HG03060 (cell line): Measurements from ENCODE around the gene SLMAP.

Source experiments
- ATAC-seq: cut with Tn5 transposase; IDR thresholded peaks from one replicate; pipeline ENCODE4 v1.9.1; 2021; ENCODE audit warnings: low read depth, moderate number of reproducible peaks; ENCODE audit not compliant: unreplicated experiment

Gene SLMAP

DNA sequence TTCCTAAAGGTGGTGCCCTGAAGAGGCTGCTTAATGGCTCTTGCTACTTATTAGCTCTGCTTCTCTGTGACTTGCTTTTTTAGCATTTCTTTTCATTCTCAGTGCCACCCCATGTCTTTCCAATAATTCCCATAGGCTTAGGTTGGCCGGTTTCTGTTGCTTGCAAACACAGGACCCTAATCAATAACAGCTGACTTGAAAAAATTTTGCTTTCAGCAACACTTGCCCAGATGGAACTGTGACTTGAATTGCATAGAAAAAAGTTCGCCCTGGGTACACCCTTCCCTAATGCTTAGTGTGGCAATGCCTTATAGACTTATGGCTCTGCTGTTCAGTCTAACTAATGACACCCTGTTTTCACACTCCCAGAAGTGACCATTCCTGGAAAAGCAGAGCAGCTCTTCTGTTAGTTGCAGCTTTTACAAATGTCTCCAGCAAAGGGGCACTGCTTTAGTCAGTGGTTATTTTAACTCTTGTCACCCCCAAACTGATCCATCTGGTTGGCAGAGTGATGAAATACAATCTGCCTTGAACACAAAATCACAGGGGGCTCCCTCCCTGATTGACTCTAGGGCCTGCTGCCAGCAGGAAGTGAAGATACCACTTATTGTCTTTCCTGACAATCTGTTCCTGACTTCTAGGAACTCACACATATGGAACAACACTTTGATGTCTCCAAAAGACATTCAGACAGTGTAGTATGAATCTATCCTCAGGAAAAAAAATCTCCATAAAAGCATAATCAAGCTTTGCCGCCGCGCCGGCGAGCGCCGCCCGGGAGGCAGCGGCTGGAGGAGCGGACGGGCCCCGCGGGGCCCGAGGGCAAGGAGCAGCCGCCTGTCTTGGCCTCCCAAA lies 9.7 kb upstream of the SLMAP start:
- ATAC-seq, result no peak

DNA sequence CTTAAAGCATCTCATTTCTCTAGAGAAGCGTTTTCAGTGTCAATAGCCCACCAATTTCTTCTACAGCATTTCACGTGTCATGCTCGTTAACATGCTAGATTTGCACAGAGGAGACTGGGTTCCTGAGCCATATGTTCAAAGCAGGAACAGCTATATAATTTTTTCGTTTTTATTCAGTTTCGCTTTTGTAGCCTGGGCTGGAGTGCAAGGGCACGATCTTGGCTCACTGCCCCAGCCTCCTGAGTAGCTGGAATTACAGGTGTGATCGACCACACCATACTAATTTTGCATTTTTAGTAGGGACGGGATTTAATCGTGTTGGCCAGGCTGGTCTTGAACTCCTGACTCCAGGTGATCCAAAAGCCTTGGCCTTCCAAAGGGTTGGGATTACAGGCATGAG lies 6.6 kb upstream of the SLMAP start:
- ATAC-seq, result no peak

DNA sequence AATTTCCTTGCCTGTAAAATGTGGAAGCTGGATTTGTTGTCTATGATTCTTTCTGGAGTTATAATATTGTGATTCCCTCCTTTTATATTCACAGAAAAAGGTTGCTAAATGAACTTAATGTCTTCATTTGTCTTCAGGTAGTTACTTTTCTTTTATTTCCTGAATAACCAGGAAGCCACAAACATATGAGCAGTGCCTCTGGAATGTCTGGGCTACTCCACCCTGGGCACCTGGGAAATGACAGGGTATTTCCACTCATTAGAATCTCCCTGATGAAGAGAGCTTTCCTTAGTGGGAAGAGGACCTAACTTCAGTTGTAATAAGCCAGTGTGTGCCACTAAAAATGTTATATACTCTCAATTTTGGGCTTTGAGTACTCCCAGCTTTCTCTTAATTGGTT lies 3.8 kb upstream of the SLMAP start:
- no peak for ATAC-seq

DNA sequence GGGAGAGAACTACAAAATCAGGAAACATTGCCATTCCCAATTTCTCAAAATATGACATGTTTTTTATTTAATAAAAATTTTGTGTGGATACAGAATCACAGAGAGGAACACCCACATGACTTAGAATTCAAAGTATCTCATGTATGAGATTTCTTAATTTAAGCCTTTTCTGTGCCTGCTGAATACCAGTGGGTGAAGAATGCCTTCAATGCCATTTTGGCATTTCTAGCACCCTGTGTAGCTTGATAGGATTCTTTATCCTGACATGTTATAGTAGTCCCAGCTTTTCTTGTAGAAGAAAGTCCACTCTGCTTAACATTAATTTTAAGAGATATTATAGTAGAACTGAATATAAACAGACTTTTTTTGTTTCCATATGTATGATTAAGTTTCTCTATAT lies 3.1 kb upstream of the SLMAP start:
- no peak for ATAC-seq

DNA sequence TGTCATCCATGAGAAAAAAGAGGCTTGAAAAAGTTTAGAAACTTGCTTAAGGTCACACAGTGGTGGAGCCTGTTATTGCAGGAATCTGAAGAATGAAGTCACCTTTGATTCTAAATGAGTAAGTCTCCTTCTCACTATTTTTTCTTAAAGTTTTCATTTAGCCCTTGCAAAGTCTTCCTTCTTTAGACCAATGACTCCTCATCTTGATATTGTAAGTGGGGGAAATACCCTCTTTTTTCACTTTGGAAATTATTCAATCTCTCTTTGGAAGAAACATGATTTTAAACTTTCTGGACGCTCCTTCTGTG lies 787 bp upstream of the SLMAP start:
- ATAC-seq, result no peak

DNA sequence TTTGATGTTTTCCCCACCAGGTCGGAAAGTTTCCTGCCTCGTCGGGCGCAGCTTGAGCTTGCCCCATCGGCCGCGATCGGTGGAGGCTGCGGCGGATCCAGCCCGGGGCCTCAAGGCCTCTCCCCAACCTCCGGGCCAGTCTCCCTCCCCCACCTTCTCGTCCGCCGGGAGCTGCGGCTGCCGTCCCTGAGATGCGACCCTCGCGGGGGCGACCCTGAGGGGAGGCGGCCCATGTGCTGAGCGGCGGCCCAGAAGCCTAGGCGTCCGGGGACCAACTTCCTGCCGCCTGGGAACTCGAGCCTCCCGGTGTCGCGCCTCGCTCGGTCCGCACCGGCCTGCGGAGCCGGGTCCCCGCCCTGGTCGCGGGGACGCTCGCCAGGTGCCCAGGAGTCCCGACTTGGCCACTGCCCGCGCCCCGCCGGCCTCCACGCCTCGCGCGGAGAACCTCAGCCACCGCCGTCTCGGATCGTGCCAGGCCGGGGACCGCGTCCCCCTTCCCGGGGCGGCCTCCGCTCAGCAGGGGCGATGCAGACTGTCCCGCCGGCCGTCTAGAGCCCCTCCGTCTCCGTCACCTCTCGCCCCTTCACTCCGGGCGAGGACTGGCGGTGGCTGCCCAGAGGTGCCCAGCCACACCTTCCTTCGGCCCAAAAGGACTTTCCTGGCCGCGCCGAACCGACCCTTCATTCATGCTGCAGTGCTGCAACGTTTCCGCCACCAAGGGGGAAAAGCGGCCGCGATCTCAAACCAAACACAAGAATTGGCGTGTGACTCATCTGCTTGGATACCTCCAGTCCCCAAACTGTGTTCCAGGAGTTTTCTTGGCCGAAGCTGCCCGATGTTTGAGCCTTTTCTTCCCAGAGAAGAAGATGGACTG lies 656 bp downstream of the SLMAP start:
- no peak for ATAC-seq

DNA sequence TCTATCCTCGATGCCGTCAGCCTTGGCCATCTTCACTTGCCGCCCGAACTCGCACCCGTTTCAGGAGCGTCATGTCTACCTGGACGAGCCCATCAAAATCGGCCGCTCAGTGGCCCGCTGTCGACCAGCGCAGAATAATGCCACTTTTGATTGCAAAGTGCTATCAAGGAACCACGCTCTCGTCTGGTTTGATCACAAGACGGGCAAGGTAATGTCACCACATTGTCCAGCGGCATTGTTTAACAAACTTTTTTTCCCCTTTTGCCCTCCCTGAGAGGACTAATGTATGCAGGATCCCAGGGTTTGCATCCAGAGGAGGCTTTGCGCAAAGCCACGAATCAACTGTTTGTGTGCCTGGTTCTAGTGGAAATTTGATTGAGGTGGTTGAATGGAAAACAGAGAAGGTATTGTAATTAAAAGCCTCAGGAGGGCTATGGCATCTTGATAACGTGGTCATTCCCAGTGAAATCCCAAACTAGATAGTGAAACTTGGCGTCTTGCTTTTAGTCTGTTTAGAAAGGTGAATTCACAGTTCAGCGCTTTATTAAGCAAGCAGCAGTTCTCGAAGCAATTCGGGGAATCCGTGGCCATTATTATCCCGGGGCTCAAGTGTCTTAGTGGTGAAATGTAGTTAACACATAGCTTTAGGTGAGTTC lies 1.7 kb downstream of the SLMAP start:
- ATAC-seq, result no peak

DNA sequence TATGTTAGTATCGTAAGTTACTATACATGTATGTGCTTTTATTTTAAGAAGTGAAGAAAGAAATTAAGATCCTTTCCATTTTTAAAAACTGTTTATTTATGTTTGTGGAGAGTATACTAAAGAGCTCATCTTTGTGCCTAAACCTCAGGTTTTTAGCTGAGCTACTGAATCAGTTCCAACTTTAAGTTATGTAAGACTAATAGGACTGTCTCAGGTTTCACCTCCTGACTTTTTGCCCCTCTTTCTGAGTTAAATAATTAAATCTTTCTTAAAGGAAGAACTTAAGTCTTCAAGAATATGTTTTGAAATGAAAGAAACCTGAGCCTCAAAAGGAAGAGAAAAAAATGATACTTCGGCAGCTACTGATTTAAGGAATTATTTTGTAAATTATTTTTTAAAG lies 2.6 kb downstream of the SLMAP start:
- no peak for ATAC-seq

DNA sequence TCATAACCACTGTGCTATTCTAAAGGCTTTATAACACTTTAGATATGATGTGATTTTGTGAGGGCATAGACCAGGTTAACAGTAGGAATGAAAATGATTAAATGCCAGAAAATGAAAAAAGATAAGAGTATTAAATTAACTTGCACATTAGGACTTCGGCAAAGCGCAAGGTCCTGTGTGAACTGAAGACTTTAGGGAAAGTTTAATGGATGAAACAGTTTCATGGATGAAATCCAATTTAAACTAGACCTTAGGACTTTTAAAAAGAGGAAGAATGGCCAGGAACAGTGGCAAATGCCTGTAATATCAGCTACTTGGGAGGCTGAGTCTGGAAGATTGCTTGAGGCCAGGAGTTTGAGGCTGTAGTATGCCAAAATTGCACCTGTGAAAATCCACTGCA lies 8.7 kb downstream of the SLMAP start:
- ATAC-seq, result no peak

DNA sequence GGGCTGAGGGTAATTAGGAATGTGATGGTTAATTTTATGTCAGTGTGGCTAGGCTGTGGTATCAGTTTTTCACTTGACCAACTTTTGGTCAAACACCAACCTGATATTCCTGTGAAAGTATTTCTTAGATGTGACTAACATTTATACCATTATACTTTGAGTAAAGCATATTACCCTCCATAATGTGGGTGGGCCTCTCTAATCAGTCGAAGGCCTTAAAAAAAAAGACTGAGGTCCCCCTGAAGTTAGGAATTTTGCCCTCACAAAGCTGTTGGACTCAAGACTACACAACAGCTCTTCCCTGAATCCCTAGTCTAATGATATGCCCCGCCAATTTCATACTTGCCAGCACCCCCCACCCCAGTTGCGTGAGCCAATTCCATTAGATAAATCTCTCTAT lies 12.5 kb downstream of the SLMAP start:
- no peak for ATAC-seq

DNA sequence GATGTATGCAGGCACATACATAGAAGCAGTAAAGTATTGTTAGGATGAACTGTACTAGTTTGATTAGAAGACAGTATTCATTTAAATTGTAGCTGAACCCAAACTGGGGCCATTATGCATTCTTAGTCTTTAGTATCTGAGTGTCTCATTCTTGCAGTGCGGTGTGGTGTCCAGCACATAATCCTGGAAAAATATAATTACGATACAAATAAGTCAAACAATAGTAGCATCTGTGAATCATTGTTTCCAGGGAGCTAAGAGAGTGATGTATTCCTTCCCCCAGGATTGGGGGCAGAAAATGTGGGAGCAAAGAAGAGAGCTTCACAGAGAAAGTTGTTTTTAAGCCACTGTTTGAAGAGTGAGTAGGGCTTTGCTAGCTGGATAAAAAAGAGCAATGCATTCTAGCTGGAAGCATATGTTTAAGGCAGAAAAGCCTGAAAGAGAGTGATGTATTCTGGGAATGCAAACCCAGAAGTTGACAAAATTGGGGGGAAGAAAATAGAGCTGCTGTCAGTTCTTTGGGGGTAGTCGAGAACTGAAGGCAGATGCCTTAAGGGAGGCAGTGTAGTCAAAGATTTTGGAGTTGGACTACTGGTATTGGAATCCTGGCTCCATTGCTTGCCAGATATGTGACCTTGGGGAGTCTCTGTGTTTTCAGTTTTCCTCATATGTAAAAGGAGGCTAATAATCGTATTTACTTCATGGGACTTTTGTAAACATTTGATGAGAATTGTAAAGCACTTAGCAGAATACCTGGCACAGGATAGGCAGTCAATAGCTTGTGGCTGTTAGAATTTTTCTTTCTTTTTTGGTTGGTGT lies 14.1 kb downstream of the SLMAP start:
- no peak for ATAC-seq

DNA sequence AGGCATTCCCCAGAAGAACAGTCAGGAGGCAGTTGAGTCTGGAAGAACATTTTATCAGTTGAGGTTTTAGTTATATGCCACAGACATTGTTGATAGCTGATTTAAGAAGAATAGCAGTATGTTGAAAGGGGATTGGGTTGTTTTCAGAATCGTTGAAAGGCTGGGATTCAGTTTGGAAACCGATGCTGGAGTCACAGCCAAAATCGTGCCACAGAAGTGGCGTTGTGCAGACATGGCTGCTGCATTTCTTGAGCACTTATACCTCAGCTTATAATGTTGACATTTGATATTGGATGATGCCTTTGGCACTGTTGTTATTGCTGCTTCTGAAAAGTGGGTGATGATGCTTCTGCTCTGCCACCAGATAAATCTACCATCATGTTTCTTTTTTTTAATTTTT lies 16.1 kb downstream of the SLMAP start:
- ATAC-seq, result no peak

DNA sequence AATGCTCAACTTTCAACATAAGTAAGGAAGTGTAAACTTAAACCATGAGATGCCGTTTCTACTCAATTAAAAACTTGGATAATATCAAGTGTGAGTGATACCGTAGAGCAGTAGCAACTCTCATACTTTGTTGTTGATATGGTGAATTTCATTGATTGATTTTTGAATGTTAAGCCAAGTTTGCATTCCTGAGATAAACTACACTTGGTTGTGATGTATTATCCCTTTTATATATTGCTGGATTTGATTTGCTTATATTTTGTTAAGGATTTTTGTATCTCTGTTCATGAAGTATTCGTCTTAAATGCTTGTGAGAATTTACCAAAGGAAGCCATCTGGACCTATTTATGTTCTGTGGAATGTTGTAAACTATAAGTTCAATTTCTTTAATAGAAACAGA lies 21.7 kb downstream of the SLMAP start:
- no peak for ATAC-seq

DNA sequence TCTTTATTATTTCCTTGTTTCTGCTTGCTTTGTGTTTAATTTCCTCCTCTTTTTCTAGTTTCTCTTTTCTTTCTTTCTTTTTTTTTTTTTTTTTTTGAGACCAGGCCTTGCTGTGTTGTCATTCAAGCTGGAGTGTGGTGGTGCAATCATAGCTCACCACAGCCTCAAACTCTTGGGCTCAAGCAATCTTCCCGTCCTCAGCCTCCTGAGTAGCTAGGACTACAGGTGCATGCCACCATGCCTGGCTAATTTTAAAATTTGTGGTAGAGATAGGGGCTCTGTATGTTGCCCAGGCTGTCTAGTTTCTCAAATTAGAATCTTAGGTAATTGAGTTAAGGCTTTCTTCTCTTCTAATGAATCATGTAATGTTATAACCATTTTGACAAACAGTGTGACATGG lies 22.4 kb downstream of the SLMAP start:
- no peak for ATAC-seq

DNA sequence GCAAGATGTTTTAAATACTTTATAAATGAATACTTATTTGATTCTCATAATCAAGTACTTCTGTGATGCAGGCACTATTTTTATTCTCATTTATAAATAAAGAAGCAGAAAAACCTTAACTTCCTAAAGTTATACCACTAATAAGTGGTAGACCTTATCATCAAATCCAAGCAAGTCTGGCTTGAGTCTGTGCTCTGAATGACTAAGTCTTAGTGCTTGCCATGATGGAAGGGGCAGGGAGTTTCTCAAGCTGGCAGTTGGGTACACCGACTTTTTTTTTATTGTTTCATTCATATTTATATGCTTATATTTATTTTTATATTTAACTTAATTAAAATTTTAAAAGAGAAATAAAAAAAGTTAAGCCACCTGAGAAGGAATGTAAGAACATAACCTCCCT lies 23.6 kb downstream of the SLMAP start:
- ATAC-seq, result no peak

DNA sequence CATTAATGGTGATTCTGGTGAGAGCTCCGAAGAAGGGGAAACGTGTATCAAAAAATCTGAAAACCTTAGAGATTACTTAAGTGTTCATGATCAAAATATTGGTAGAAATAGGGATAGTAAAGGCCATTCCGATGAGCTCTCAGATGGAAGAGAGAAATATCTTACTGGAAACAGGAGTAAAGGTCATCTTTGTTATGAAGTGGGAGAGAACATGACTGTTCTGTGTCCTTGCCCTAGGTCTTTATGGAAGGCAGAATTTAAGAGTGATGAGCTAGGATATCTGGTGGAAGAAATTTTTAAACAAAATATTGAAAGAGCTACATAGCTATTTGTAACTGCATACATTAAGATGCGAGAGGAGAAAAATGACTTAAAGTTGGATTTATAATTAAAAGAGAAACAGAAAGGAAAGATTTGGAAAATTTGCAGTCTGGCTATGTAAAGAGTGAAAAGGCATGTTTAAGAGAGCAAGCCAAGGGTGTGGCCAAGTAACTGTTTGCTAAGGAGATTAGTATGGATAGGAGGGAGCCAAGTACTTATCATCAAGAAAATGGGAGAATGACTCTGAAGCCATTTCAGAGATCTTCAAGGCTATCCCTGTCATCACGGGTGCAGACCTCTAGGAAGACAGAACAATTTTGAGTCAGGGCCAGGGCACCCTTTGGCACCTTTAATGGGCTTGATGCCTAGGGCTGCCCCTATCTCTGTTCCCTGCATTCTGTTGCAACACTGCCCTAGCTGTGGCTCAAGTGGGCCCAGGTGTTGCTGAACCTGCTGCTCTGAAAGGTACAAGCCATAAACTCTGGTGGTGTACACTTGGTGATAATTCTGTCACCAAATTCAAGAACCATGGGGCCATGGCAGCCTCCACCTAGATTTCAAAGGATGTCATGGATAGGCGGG lies 27.3 kb downstream of the SLMAP start:
- ATAC-seq, result no peak

DNA sequence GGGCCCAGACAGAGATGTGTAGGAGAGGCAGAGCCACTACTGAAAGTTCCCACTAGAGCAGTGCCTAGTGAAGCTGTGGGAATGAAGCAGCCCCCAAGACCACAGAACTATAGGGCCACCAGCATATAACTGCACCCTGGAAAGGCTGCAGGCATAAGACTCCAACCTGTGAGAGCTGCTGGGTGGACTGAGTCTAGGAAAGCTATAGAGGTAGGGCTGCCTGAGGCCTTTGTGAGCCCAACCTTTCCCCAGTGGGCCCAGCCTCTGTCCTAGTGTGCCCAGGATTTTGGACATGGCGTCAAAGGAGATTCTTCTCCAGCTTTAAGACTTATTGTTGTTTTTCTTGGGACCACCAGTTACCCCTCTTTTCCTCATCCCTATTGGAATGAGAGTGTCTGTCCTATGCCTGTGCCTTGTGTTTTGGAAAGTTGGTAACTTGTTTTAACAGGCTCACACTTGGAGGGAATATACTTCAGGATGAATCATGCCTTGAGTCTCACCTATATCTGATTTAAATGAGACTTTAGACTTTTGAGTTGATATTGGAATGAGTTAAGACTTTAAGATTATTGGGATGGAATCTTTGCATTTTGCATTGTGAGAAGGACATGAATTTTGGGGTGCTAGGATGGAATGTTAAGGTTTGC lies 28.1 kb downstream of the SLMAP start:
- no peak for ATAC-seq

DNA sequence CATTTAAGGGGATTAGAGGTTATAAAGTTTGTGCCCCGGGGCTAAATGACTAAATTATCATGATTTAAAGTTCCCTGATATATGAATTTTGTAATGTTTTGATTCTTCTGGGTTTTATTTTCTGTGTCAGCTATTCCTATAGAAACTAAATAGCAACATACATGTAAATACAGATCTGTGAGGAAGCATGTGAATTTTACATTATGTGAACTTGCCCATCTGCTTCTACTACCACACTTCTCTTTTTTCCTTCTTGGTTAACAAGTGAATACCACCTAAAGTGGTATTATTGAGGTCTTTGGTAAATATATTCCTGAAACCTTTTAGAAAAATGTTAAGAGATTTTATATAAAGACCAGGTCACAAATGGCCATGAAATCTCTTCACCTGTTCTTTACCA lies 29.3 kb downstream of the SLMAP start:
- no peak for ATAC-seq
